DOHH2 (cell line): ENCODE results near the gene ERC2.

Experiments
- H3F3A ChIP-seq: fragments of 200-600 bp; sonication (generic), shearing (Covaris generic); 2 replicates; pipeline ENCODE4 v1.6.0; 2016; ENCODE audit warnings: antibody characterized with exemption, mild to moderate bottlenecking; ENCODE audit not compliant: control insufficient read depth, insufficient read depth
- H3K27ac ChIP-seq: fragments of 200-600 bp; sonication (generic); 2 replicates; pipeline ENCODE4 v1.5.1; 2014; ENCODE audit warnings: low read depth, mild to moderate bottlenecking, low read length, moderate library complexity
- H3K27me3 ChIP-seq: fragments of 200-600 bp; sonication (generic); 2 replicates; pipeline ENCODE4 v1.6.1; 2014; ENCODE audit warnings: mild to moderate bottlenecking, low read length, mixed read lengths; ENCODE audit not compliant: control insufficient read depth
- H3K36me3 ChIP-seq: fragments of 200-600 bp; sonication (generic); 2 replicates; pipeline ENCODE4 v1.6.1; 2014; ENCODE audit warnings: mild to moderate bottlenecking, low read length, moderate library complexity, mixed read lengths; ENCODE audit not compliant: control insufficient read depth
- H3K4me1 ChIP-seq: fragments of 200-600 bp; sonication (generic); 2 replicates; pipeline ENCODE4 v1.6.1; 2014; ENCODE audit warnings: mild to moderate bottlenecking, low read length, mixed read lengths; ENCODE audit not compliant: control insufficient read depth
- H3K4me2 ChIP-seq: fragments of 200-600 bp; sonication (generic); 2 replicates; pipeline ENCODE4 v1.6.0; 2014; ENCODE audit warnings: mild to moderate bottlenecking, low read length, moderate library complexity
- H3K4me3 ChIP-seq: fragments of 200-600 bp; sonication (generic); 2 replicates; pipeline ENCODE4 v1.5.1; 2014; ENCODE audit warnings: mild to moderate bottlenecking, low read length, mixed read lengths
- H3K79me2 ChIP-seq: fragments of 200-600 bp; sonication (generic); 2 replicates; pipeline ENCODE4 v1.6.1; 2014; ENCODE audit warnings: mild to moderate bottlenecking, low read length, mixed read lengths; ENCODE audit not compliant: control insufficient read depth
- H3K9me2 ChIP-seq: fragments of 200-600 bp; sonication (generic); replicated peaks from 2 replicates; pipeline ENCODE4 v1.6.1; 2014; ENCODE audit warnings: mild to moderate bottlenecking, low read length, mixed read lengths; ENCODE audit not compliant: control insufficient read depth
- H3K9me3 ChIP-seq: fragments of 200-600 bp; sonication (generic); 2 replicates; pipeline ENCODE4 v1.6.1; 2014; ENCODE audit warnings: antibody characterized with exemption, low read length, mixed read lengths; ENCODE audit not compliant: control insufficient read depth, insufficient read depth
- H4K20me1 ChIP-seq: fragments of 200-600 bp; sonication (generic); 2 replicates; pipeline ENCODE4 v1.6.0; 2014; ENCODE audit warnings: low read depth, mild to moderate bottlenecking, antibody characterized with exemption, low read length, moderate library complexity; ENCODE audit not compliant: control insufficient read depth, insufficient read depth
- EZH2phosphoT487 ChIP-seq: fragments of 200-600 bp; sonication (generic); IDR thresholded peaks from 2 replicates; pipeline ENCODE4 v1.6.1; 2017; ENCODE audit warnings: borderline replicate concordance, mild to moderate bottlenecking, antibody characterized with exemption, low read length, moderate library complexity, mixed read lengths
- TF ChIP-seq, protein P1 (sequence below): fragments of 200-600 bp; sonication (generic); IDR thresholded peaks from one replicate; pipeline ENCODE4 v1.5.1; 2014; ENCODE audit warnings: antibody characterized with exemption, mild to moderate bottlenecking, low read depth, low read length; ENCODE audit not compliant: poor library complexity, severe bottlenecking

ERC2 gene

DNA sequence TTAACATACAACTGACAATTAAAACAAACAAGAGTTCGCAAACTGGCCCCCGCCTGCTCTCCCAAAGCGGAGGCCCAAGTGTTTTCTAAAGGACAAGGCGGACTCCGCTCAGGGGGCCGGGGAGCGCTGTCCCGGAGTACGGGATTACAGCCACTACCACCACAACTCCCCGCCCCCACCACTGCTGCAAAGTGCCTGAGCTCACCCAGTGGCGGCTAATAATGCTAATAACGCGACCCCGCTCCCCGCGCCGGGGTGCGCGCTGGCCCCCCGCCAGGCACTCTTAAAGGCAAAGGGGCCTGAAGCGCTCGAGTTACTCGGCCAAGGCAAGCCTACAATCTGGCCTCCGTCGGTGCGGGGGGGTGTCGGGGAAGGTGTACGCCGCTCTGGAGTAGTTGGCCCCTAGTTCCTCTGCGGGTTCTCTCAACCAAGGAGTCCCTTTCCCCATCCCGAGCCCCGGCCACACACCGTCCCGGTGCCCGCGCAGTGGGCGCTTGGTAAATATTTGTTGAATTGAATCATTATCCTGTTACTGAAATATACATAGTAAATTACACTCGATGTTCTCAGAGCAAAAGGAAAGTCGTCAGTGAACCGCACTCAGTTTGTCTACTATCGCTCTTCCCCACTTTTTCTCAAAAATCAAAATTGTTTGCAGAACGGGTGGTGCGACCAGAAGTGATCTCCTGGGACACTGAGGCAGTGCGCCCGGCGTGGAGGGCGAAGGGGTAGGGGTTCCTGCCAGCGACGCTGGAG is 982.0 kb downstream of the ERC2 start:
- TF ChIP-seq, protein P1, sequence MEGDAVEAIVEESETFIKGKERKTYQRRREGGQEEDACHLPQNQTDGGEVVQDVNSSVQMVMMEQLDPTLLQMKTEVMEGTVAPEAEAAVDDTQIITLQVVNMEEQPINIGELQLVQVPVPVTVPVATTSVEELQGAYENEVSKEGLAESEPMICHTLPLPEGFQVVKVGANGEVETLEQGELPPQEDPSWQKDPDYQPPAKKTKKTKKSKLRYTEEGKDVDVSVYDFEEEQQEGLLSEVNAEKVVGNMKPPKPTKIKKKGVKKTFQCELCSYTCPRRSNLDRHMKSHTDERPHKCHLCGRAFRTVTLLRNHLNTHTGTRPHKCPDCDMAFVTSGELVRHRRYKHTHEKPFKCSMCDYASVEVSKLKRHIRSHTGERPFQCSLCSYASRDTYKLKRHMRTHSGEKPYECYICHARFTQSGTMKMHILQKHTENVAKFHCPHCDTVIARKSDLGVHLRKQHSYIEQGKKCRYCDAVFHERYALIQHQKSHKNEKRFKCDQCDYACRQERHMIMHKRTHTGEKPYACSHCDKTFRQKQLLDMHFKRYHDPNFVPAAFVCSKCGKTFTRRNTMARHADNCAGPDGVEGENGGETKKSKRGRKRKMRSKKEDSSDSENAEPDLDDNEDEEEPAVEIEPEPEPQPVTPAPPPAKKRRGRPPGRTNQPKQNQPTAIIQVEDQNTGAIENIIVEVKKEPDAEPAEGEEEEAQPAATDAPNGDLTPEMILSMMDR, result no peak
- TF ChIP-seq EZH2phosphoT487, result no peak

DNA sequence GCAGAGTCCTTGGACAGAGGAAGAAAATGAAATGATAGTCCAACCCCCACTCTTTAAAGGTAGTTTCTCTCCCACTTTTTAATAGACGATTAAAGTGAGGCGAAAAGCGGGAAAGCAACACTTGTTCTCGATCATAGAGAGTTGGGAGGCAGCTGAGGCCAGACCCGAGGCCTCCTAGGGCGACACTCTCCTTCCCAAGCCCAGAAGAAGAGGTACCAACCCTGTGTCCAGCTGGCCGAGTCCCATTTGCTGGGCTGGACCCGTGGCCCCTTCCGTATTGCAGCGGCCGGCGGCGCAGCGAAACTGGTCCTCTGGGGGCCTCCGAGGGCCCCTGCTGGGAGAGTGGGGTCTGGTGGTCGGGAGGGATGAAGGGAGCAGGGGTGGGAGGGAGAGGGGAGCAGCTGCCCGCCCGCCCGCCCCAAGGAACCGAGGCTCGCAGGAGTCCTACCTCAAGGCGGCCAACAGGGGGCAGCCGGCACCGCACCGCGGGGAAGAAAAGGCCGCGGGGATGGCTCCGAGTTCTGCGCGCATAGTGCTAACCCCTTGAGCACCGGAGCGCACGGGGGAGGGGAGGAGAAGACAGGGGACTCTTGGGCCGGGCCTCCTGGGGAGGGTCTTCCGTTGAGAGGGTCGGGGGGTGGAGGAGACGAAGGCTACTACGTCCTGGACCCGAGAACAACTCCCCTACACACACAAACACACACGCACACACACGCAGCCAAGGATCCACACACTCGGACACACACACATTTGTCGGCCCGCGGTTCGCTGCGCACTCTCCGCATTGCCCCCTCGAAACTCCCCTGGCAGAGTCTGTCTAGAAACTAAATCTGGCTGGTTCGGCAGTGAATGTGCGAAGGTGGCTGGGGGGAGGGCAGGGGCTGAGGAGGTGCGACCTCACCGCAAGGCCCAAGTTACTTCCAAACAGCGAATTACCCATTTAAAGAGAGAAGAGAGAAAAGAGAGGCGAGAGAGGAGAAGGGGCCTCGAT is 983.2 kb downstream of the ERC2 start:
- peaks cover 75% of the 10 kb centered on the region for H3K27me3 ChIP-seq
- no peaks in the 10 kb centered on the region for H4K20me1 ChIP-seq
- H3K9me2 ChIP-seq, result no peaks in the 10 kb centered on the region
- no peaks in the 10 kb centered on the region for H3K9me3 ChIP-seq
- no peak overlapping the region for H3K4me2 ChIP-seq
- H3K79me2 ChIP-seq, result no peaks in the 10 kb centered on the region
- H3K4me3 ChIP-seq, result no peak overlapping the region
- TF ChIP-seq, protein P1, result peak; percentile 18
- TF ChIP-seq EZH2phosphoT487, result peak; percentile 82
- no peaks in the 10 kb centered on the region for H3K36me3 ChIP-seq
- H3K27ac ChIP-seq, result no peak overlapping the region
- no peaks in the 10 kb centered on the region for H3F3A ChIP-seq
- H3K4me1 ChIP-seq, result no peaks in the 10 kb centered on the region

More for the DNA sequence above, 982.0 kb downstream of the ERC2 start:
- Histone ChIP-seq H3K4me3 (no peak overlapping the region), H3K79me2 (no peaks in the 10 kb centered on the region), H3K36me3 (no peaks in the 10 kb centered on the region), H3K4me1 (no peaks in the 10 kb centered on the region), H3F3A (no peaks in the 10 kb centered on the region), H3K4me2 (no peak overlapping the region), H3K27ac (no peak overlapping the region), H3K9me2 (no peaks in the 10 kb centered on the region), H3K27me3 (peaks cover 75% of the 10 kb centered on the region), H3K9me3 (no peaks in the 10 kb centered on the region), H4K20me1 (no peaks in the 10 kb centered on the region)

DNA sequence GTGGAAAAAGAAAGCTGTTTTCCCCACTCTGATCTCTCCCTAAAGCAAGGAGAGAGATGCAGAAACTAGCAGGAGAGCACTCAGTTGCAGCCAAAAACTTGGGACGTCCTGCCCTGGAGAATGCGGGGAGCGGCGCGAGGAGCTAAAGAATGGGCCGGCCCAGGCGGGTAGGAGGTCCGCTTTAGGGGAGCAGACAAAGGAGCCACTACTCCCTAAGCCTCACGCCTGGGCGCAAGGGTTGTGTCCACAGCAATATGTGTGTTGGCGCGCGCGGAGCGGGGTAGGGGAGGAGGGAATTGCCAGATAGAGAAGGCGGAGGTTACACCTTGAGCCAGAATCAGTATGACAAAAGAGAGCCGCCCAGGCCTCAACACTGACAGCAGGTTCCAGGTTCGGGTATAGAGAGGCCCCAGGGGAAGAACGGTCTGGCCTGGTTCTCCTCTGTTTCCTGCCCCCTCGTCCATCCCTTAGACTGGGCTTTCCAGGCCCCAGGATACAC is 984.0 kb downstream of the ERC2 start:
- no peaks in the 10 kb centered on the region for H3K36me3 ChIP-seq
- no peaks in the 10 kb centered on the region for H3F3A ChIP-seq
- H3K27ac ChIP-seq, result no peak overlapping the region
- H3K9me3 ChIP-seq, result no peaks in the 10 kb centered on the region
- no peaks in the 10 kb centered on the region for H3K4me1 ChIP-seq
- H4K20me1 ChIP-seq, result no peaks in the 10 kb centered on the region
- no peaks in the 10 kb centered on the region for H3K9me2 ChIP-seq
- peaks cover 67% of the 10 kb centered on the region for H3K27me3 ChIP-seq
- H3K79me2 ChIP-seq, result no peaks in the 10 kb centered on the region
- TF ChIP-seq, protein P1, result no peak
- no peak for TF ChIP-seq EZH2phosphoT487
- H3K4me2 ChIP-seq, result no peak overlapping the region
- no peak overlapping the region for H3K4me3 ChIP-seq
